PC-9 (cell line): ENCODE data around the gene TRMU. TPM values are rescaled to one million over a fixed set of nuclear protein-coding genes. Genes with fewer than 3 reads are reported as not detected.
"Not testable (repeated sequence)": the region's sequence is repeated elsewhere in the genome, so short reads cannot be mapped to it uniquely, and the experiment has no call there.

Experiments
- BruUV-seq: library from RNA; stranded (reverse); fragments of 400-500 nt; replicated peaks from 2 replicates; lab custom pipeline; 2021; lab: Mats Ljungman, UMichigan
- CTCF ChIA-PET: fragments of 300-600 bp; sonication (Branson Sonifier 250); formaldehyde crosslinking; loops from one replicate; lab custom pipeline; 2022; ENCODE audit warnings: antibody characterized with exemption; lab: Charles Lee
- POLR2A ChIA-PET: fragments of 300-600 bp; sonication (Branson Sonifier 250); formaldehyde crosslinking; loops from one replicate; lab custom pipeline; 2022; ENCODE audit warnings: antibody characterized with exemption; ENCODE audit not compliant: unreplicated experiment; lab: Charles Lee
- DNase-seq, 2 experiments: peaks; one replicate each; pipeline versions ENCODE4 v3.0.0 to v3.0.0-alpha.2; 2015 to 2022; ENCODE audit warnings: mixed read lengths in 1 of 2
- H2AFZ ChIP-seq: fragments of 200-600 bp; sonication (generic); 2 replicates; pipeline ENCODE4 v1.8.1; 2017; ENCODE audit warnings: antibody characterized with exemption
- H3F3A ChIP-seq: fragments of 200-600 bp; sonication (generic); 2 replicates; pipeline ENCODE4 v1.8.1; 2017; ENCODE audit warnings: antibody characterized with exemption, mild to moderate bottlenecking, low read depth; ENCODE audit not compliant: insufficient read depth
- H3K27ac ChIP-seq: fragments of 200-600 bp; sonication (generic); 2 replicates; pipeline ENCODE4 v1.6.1; 2016; ENCODE audit warnings: mixed run types
- H3K27me3 ChIP-seq: fragments of 200-600 bp; sonication (generic); 2 replicates; pipeline ENCODE4 v1.6.1; 2016; ENCODE audit warnings: low read depth, mixed run types; ENCODE audit not compliant: insufficient read depth
- H3K36me3 ChIP-seq: fragments of 200-600 bp; sonication (generic); 2 replicates; pipeline ENCODE4 v1.6.1; 2016; ENCODE audit warnings: low read depth, mixed run types
- H3K4me1 ChIP-seq: fragments of 200-600 bp; sonication (generic); replicated peaks from 2 replicates; pipeline ENCODE4 v1.6.1; 2016; ENCODE audit warnings: mixed run types; ENCODE audit not compliant: insufficient read depth
- H3K4me2 ChIP-seq: fragments of 200-600 bp; sonication (generic); 2 replicates; pipeline ENCODE4 v1.6.1; 2017; ENCODE audit warnings: mixed run types
- H3K4me3 ChIP-seq: fragments of 200-600 bp; sonication (generic); 2 replicates; pipeline ENCODE4 v1.6.1; 2016; ENCODE audit warnings: mixed run types
- H3K79me2 ChIP-seq: fragments of 200-600 bp; sonication (generic); 2 replicates; pipeline ENCODE4 v1.6.1; 2017; ENCODE audit warnings: low read depth, mixed run types
- H3K9me2 ChIP-seq: fragments of 200-600 bp; sonication (generic); 2 replicates; pipeline ENCODE4 v1.8.1; 2017; ENCODE audit warnings: mild to moderate bottlenecking; ENCODE audit not compliant: insufficient read depth
- H3K9me3 ChIP-seq: fragments of 200-600 bp; sonication (generic); 2 replicates; pipeline ENCODE4 v1.8.1; 2016; ENCODE audit warnings: low read depth; ENCODE audit not compliant: insufficient read depth
- H4K20me1 ChIP-seq: fragments of 200-600 bp; sonication (generic); 2 replicates; pipeline ENCODE4 v1.8.1; 2017; ENCODE audit not compliant: insufficient read depth
- CTCF ChIP-seq: fragments of 200-600 bp; sonication (generic); conservative IDR thresholded peaks from 2 replicates; pipeline ENCODE4 v1.6.1; 2017; ENCODE audit warnings: mixed run types, antibody characterized with exemption, mild to moderate bottlenecking, moderate library complexity
- EZH2 ChIP-seq: fragments of 200-600 bp; sonication (generic); IDR thresholded peaks from 2 replicates; pipeline ENCODE4 v1.8.0; 2017; ENCODE audit warnings: antibody characterized with exemption, low read depth
- intact Hi-C: fragments of 100-400 bp; cut with micrococcal nuclease; formaldehyde crosslinking; loops from one replicate; pipeline ENCODE4 v1.10.0; 2022; ENCODE audit not compliant: unreplicated experiment
- total RNA-seq: library from RNA; stranded (reverse); gene quantifications from 2 replicates; pipeline ENCODE4 v1.2.3, GENCODE V29; 2021

Gene TRMU
- total RNA-seq, 1 experiment from 2014 or later = 58.2 TPM

GRCh38 chr22:46312056-46312455 lies 23.5 kb upstream of the TRMU start:
- intact Hi-C loops = loop anchor here (5.0 kb wide), 1 partner anchor 315 kb away; no protein-coding TSS in a partner anchor
- no peaks in the 10 kb centered on the region for H3K9me2 ChIP-seq
- H3K79me2 ChIP-seq = peaks cover 13% of the 10 kb centered on the region
- CTCF ChIA-PET = no interaction called here
- no peak overlapping the region for H2AFZ ChIP-seq
- POLR2A ChIA-PET = no interaction called here
- no peak overlapping the region for H3K4me3 ChIP-seq
- H4K20me1 ChIP-seq = no peaks in the 10 kb centered on the region
- H3K27me3 ChIP-seq = no peaks in the 10 kb centered on the region
- peaks cover 5% of the 10 kb centered on the region; the same call in 1 of the 2 replicates for H3F3A ChIP-seq
- no peaks in the 10 kb centered on the region for H3K4me1 ChIP-seq
- no peaks in the 10 kb centered on the region for H3K9me3 ChIP-seq
- DNase-seq = no peak
- TF ChIP-seq EZH2 (no peak), CTCF (no peak)
- no peak overlapping the region for H3K4me2 ChIP-seq
- no TSS peak for BruUV-seq
- H3K36me3 ChIP-seq = 0 out of 2 replicates have a peak, but pooled peaks cover 4% of the 10 kb centered on the region
- no peak overlapping the region for H3K27ac ChIP-seq

GRCh38 chr22:46312848-46313247 lies 22.7 kb upstream of the TRMU start:
- H3K9me2 ChIP-seq, DNase-seq, H3K4me3 ChIP-seq, H3K36me3 ChIP-seq, H4K20me1 ChIP-seq, POLR2A ChIA-PET, H3K9me3 ChIP-seq, H3K27ac ChIP-seq, H3F3A ChIP-seq, H3K4me1 ChIP-seq, H3K79me2 ChIP-seq, H2AFZ ChIP-seq, H3K27me3 ChIP-seq, BruUV-seq, H3K4me2 ChIP-seq: not testable (repeated sequence)
- intact Hi-C loops = loop anchor here (5.0 kb wide), 1 partner anchor 316 kb away; no protein-coding TSS in a partner anchor
- CTCF ChIA-PET = interaction anchor here (0.7 to 0.9 kb wide), 3 partner anchors 9 to 229 kb away, joined by 4 to 14 read pairs (median 13); no protein-coding TSS in a partner anchor

- no TSS peak for BruUV-seq
- Histone ChIP-seq H3K4me3 (no peak overlapping the region), H3K36me3 (0 out of 2 replicates have a peak, but pooled peaks cover 5% of the 10 kb centered on the region), H3K27ac (no peak overlapping the region), H3K9me2 (no peaks in the 10 kb centered on the region), H3F3A (peaks cover 5% of the 10 kb centered on the region; the same call in 1 of the 2 replicates), H3K79me2 (no peaks in the 10 kb centered on the region), H3K9me3 (no peaks in the 10 kb centered on the region), H2AFZ (no peak overlapping the region), H3K4me2 (no peak overlapping the region), H3K4me1 (no peaks in the 10 kb centered on the region), H4K20me1 (no peaks in the 10 kb centered on the region), H3K27me3 (no peaks in the 10 kb centered on the region)
- ChIA-PET POLR2A (interaction anchor here (0.6 kb wide), 2 partner anchors 133 to 198 kb away, joined by 5 to 7 read pairs; no protein-coding TSS in a partner anchor), CTCF (no interaction called here)
- intact Hi-C loops = no loop called here
- DNase-seq = no peak
- TF ChIP-seq EZH2 (no peak), CTCF (no peak)
Measured at GRCh38 chr22:46315976-46316375, 19.5 kb upstream of the TRMU start.

- ChIA-PET POLR2A (no interaction called here), CTCF (no interaction called here)
- Histone ChIP-seq H3K4me2 (no peak overlapping the region), H3K9me2 (no peaks in the 10 kb centered on the region), H3K79me2 (no peaks in the 10 kb centered on the region), H2AFZ (no peak overlapping the region), H3K27ac (no peak overlapping the region), H3K4me3 (no peak overlapping the region), H3K4me1 (no peaks in the 10 kb centered on the region), H3F3A (no peaks in the 10 kb centered on the region; the same call in 1 of the 2 replicates), H4K20me1 (no peaks in the 10 kb centered on the region), H3K9me3 (no peaks in the 10 kb centered on the region), H3K36me3 (0 out of 2 replicates have a peak, but pooled peaks cover 8% of the 10 kb centered on the region), H3K27me3 (no peaks in the 10 kb centered on the region)
- TF ChIP-seq EZH2 (no peak), CTCF (no peak)
- DNase-seq = no peak
- intact Hi-C loops = no loop called here
- BruUV-seq = no TSS peak
Measured at GRCh38 chr22:46317646-46318045, 17.9 kb upstream of the TRMU start.
